Stimulated activated CD8-positive, alpha-beta memory T cell treated with anti-CD3 and anti-CD28 coated beads, Interleukin-15, amount 100 ng/mL, for 1 hour (primary cell): Measurements from ENCODE around the gene LUC7L3.
"Not testable (repeated sequence)": the region's sequence is repeated elsewhere in the genome, so short reads cannot be mapped to it uniquely, and the experiment has no call there.

Source experiments
- DNase-seq: peaks from one replicate; pipeline ENCODE4 v3.0.0-alpha.2; 2020; ENCODE audit warnings: low read depth

LUC7L3 gene

GRCh38 chr17:50710025-50710424 is 9.4 kb upstream of the LUC7L3 start:
- no peak for DNase-seq

GRCh38 chr17:50710650-50711049 is 8.8 kb upstream of the LUC7L3 start:
- DNase-seq, result no peak

DNA sequence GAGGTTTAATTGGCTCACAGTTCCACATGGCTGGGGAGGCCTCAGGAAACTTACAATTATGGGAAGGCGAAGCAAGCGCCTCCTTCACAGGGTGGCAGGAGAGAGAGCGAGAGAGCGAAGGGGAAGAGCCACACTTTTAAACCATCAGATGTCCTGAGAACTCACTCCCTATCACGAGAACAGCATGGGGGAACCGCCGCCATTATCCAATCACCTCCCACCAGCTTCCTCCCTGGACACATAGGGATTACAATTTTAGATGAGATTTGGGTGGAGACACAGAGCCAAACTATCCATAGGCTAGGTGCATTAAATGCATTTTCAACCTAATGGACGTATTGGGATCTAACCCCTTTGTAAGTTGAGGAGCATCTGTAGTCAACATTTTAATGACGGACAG is 6.8 kb upstream of the LUC7L3 start:
- no peak for DNase-seq

- DNase-seq, result no peak
Observed at GRCh38 chr17:50715471-50715870, 3.9 kb upstream of the LUC7L3 start.

DNA sequence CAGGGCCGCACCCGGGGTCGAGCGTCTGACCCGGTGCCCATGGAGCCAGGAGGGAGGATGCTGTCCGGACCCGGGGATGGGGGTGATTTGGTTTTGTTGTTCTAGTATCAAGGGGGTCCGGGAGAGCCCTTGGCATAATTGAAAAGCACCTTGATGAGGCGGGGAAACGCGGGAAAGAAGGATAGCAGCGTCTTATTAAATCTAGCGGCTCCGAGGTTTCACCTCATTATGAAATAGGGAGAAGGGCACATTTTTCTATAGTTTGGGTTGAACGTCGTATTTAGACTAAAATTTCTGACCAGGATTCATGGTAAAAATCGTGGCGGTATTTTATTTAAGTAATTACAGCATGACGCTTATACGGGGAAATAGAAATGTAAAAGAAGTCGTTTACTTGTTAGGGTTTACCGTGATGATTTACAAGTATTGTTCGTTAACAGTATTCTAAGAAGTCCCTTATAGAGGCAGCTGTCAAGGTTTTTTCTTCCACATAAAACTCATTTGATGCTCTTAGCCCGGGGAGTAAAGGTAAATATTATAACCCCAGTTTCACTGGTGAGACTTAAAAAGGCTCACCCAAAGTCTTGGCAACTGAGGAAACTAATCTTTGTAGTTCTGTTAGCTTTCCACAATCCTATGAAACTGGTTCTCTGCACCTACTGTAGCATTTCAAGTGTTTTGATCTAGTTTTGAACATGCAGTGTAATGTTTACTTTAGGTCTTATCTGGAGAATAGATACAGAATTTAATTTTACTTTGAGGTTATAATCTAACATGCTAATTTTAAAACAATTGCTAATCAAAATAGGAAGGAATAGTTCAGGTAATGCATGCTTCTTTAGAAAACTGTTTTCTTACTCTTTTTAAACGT is 756 bp downstream of the LUC7L3 start:
- DNase-seq, result no peak

GRCh38 chr17:50721194-50722010 is 2.0 kb downstream of the LUC7L3 start:
- no peak for DNase-seq

DNA sequence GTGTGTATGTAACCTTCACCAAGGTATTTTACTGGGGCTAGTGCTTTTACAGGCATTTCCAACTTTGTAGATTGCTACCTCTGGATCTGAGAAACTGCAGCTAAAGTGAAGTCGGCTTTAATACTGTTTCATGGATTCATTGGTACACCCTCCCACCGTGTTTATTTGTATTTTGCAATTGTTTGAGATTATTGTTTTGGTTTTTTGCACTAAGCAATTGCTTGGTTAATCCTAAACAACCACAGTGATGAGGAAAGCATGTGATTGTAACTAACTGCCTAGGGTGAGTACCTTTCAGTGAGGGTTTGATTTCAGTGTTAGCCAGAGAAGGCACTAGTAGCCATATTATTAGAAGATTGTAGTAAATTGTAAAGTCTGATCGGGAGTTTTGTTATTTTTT is 3.3 kb downstream of the LUC7L3 start:
- DNase-seq, result no peak

GRCh38 chr17:50724622-50725021 is 5.2 kb downstream of the LUC7L3 start:
- not testable (repeated sequence) for DNase-seq

- DNase-seq, result no peak
Observed at GRCh38 chr17:50725769-50726655, 6.6 kb downstream of the LUC7L3 start.

DNA sequence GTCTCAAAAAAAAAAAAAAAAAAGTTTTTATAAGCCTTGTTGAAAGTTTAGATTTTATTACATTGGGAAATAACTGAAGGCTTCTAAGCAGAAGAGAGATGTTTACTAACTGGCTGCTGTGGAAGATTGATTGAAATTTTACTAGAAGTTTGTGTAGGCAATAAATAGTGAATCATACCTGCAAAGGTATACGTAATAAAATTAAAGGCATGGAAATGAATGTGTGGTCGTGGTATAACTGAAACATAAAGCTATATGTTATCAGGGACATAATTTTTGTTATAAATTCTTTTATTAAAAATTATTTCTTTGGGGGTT is 8.7 kb downstream of the LUC7L3 start:
- DNase-seq, result no peak

GRCh38 chr17:50728881-50729765 is 9.7 kb downstream of the LUC7L3 start:
- no peak for DNase-seq

GRCh38 chr17:50731575-50732460 is 12.4 kb downstream of the LUC7L3 start:
- DNase-seq, result no peak

DNA sequence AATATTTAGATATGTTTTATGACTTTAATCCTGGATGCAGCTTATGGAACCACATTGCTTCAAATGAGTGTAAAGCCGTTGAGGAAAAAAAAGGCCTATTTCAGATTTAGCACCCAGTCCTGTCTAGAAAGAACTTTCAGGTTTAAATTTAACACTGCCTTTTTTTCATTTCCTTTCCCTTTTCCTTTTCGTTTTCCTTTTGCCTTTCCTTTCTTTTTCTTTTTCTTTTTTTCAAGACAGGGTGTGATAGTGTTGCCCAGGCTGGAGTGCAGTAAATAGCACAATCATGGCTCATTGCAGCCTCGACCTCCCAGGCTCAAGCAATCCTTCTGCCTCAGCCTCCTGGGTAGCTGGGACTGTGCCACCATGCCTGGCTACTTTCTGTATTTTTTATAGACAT is 15.9 kb downstream of the LUC7L3 start:
- DNase-seq, result no peak

- DNase-seq, result no peak
Observed at GRCh38 chr17:50737118-50737698, 17.8 kb downstream of the LUC7L3 start.

GRCh38 chr17:50739098-50739497 is 19.7 kb downstream of the LUC7L3 start:
- DNase-seq, result no peak

DNA sequence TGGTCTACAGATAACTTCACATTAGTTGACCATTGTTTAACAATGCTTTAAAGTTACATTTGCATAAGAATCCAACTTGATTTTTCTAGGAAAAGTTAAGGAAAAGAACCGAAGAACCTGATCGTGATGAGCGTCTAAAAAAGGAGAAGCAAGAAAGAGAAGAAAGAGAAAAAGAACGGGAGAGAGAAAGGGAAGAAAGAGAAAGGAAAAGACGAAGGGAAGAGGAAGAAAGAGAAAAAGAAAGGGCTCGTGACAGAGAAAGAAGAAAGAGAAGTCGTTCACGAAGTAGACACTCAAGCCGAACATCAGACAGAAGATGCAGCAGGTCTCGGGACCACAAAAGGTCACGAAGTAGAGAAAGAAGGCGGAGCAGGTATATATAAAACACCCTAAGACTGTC is 26.2 kb downstream of the LUC7L3 start:
- no peak for DNase-seq

DNA sequence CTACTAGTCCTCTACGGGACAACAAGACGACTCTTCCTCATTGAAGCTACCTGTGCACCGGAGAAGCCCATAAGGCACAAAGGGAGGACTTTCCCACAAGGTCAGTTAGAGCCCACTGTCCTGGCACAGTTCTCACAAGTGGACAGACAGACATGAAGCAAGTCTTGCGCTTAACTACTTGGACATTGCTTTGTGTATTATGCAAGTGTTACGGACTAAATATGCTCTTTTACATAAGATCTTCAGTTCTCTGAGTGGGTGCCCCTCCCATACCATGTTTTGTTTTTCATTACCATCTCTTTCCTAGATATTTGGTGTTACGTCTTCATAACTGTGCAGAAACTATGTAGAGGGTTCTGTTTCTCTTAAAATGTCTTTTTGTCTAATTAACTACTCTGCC is 29.8 kb downstream of the LUC7L3 start:
- DNase-seq, result no peak

DNA sequence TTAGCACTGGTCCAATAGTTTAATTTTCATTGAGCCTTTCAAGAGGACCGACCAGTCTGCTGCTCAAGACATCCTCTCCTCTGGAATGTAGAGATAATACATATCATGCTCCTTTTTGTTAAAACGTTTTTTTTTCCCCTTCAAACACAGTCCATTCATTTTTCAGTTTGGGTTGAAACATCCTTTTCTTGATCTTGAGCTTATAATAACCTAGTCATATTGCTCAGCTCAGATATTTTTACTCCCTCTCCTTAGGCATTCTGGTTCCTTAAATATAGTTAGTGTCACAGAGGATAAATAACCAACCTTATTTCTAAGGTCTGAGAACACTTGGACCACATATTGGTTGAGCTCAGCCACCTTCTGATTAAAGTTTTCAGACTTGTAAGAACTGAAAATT is 35.1 kb downstream of the LUC7L3 start:
- no peak for DNase-seq

- no peak for DNase-seq
Observed at GRCh38 chr17:50758524-50758923, 39.1 kb downstream of the LUC7L3 start.

- no peak for DNase-seq
Observed at GRCh38 chr17:50758989-50759544, 39.7 kb downstream of the LUC7L3 start.
